ENCODE results near the gene RPS6KA2. TPM values are rescaled to one million over a fixed set of nuclear protein-coding genes. Genes with fewer than 3 reads are reported as not detected.

Gene RPS6KA2
- total and polyA plus RNA-seq, 8 donors, result 7.9 to 95.4 (median 22.9) TPM

- no peaks in the 10 kb centered on the region for H3K27me3 ChIP-seq
- H3K4me3 ChIP-seq, result no peak overlapping the region
- no peak for TF ChIP-seq CTCF (IDR thresholded peaks at IDR 0.05)
- no peak overlapping the region for H3K27ac ChIP-seq
- no peaks in the 10 kb centered on the region for H3K4me1 ChIP-seq
- no peaks in the 10 kb centered on the region for H3K9me3 ChIP-seq
- ATAC-seq (no peak), DNase-seq (no peak), FAIRE-seq (no peak)
- peaks cover 0 to 19% (median 4%) of the 10 kb centered on the region in 3 donors for H3K36me3 ChIP-seq
- intact Hi-C loops (cut with DNase I), result no loop called here
- WGBS, 2 donors, result 85 to 92% methylated on average over 5 of the region's 5 CpGs
Observed at GRCh38 chr6:166434336-166434735, 192.7 kb downstream of the RPS6KA2 start.

GRCh38 chr6:166433096-166433495 lies 194.0 kb downstream of the RPS6KA2 start:
- FAIRE-seq (no peak), ATAC-seq (no peak), DNase-seq (no peak)
- 95 to 96% methylated on average over 10 of the region's 10 CpGs for WGBS, 2 donors
- Histone ChIP-seq H3K4me3 (no peak overlapping the region), H3K27me3 (no peaks in the 10 kb centered on the region), H3K36me3 (peaks cover 0 to 21% (median 4%) of the 10 kb centered on the region in 3 donors), H3K9me3 (no peaks in the 10 kb centered on the region), H3K27ac (no peak overlapping the region), H3K4me1 (no peaks in the 10 kb centered on the region)
- no peak for TF ChIP-seq CTCF (IDR thresholded peaks at IDR 0.05)
- intact Hi-C loops (cut with DNase I), result no loop called here

DNA sequence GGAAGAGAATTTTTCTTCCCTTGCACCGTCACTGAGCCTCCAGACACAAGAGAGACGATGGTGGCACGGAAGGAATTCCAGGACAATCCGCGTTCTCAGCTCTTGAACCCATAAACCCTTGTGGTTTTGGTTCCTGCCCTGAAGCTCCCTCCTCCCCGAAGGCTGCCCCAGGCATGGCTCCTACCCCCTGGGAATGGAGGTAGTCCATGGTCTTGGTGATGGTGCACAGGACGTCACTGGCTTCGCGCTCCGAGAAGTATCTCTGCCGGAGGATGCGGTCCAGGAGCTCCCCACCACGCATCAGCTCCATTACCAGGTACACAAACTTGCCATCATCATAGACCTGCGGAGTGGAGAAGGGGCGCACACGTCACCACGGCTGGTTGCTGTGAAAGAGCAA lies 196.8 kb downstream of the RPS6KA2 start:
- TF ChIP-seq CTCF (IDR thresholded peaks at IDR 0.05), result no peak
- FAIRE-seq (no peak), ATAC-seq (no peak), DNase-seq (no peak)
- intact Hi-C loops (cut with DNase I), result no loop called here
- Histone ChIP-seq H3K9me3 (no peaks in the 10 kb centered on the region), H3K27me3 (no peaks in the 10 kb centered on the region), H3K27ac (no peak overlapping the region), H3K4me3 (no peak overlapping the region), H3K36me3 (peaks cover 0 to 21% (median 4%) of the 10 kb centered on the region in 3 donors), H3K4me1 (no peaks in the 10 kb centered on the region)
- WGBS, 2 donors, result 96% methylated on average over 17 of the region's 17 CpGs

GRCh38 chr6:166424431-166424830 lies 202.6 kb downstream of the RPS6KA2 start:
- no peak for ATAC-seq

More at GRCh38 chr6:166424431-166424830, 202.6 kb downstream of the RPS6KA2 start:
- Histone ChIP-seq H3K27ac (no peak overlapping the region), H3K27me3 (no peaks in the 10 kb centered on the region), H3K9me3 (no peaks in the 10 kb centered on the region), H3K4me3 (no peak overlapping the region), H3K4me1 (no peaks in the 10 kb centered on the region), H3K36me3 (peaks cover 0 to 24% (median 0%) of the 10 kb centered on the region in 3 donors)
- intact Hi-C loops (cut with DNase I), result no loop called here
- DNase-seq (no peak), FAIRE-seq (no peak)
- WGBS, 2 donors, result 92 to 95% methylated on average over 12 of the region's 12 CpGs
- no peak for TF ChIP-seq CTCF (IDR thresholded peaks at IDR 0.05)
